HG03457 (cell line): ENCODE measurements around the gene VPS26A.

Source experiments
- ATAC-seq: cut with Tn5 transposase; IDR thresholded peaks from one replicate; pipeline ENCODE4 v1.9.1; 2021; ENCODE audit warnings: moderate number of reproducible peaks; ENCODE audit not compliant: unreplicated experiment

The VPS26A gene

GRCh38 chr10:69218831-69219230, 94.9 kb downstream of the VPS26A start:
- no peak for ATAC-seq

- no peak for ATAC-seq
Measured at GRCh38 chr10:69220041-69220451, 96.1 kb downstream of the VPS26A start, which contains the start of gene HKDC1. Gene HKDC1, plus strand, starts transcription at chr10:69220332. Its CDS starts 104 bp downstream, at chr10:69220436.

- no peak for ATAC-seq
Measured at GRCh38 chr10:69220507-69220906, 96.5 kb downstream of the VPS26A start.
